HCT116 (cell line): ENCODE measurements around the gene WASF2. TPM values are rescaled to one million over a fixed set of nuclear protein-coding genes. Genes with fewer than 3 reads are reported as not detected.
A peak's percentile ranks its signal among the peaks of the same experiment; 100 is the strongest.

Source experiments
- ATAC-seq: fragments of 200-7000 bp; cut with Tn5 transposase; 2 replicates; pipeline ENCODE4 v1.9.1; 2020; ENCODE audit warnings: mild to moderate bottlenecking, moderate library complexity
- BruUV-seq: library from RNA; stranded (reverse); fragments of 400-500 nt; replicated peaks from 2 replicates; lab custom pipeline; 2021; lab: Mats Ljungman, UMichigan
- CTCF ChIA-PET: fragments of 300-600 bp; sonication (Branson Sonifier 250); formaldehyde crosslinking; loops from one replicate; lab custom pipeline; 2021; ENCODE audit warnings: antibody characterized with exemption; lab: Charles Lee
- POLR2A ChIA-PET: fragments of 300-600, 350-600 bp; sonication (Branson Sonifier 250); formaldehyde crosslinking; loops from one replicate; lab custom pipeline; 2021; ENCODE audit warnings: antibody characterized with exemption; lab: Charles Lee
- RAD21 ChIA-PET, 2 experiments: fragments of 300-600 bp; sonication (Branson Sonifier 250); formaldehyde crosslinking; loops; one replicate each; lab custom pipeline; 2023; ENCODE audit warnings: low total read pairs in 2 of 2; ENCODE audit not compliant: uncharacterized antibody in 2 of 2, unreplicated experiment in 2 of 2, low non-redundant PET in 1 of 2; lab: Charles Lee
- DNase-seq: peaks from one replicate; pipeline ENCODE4 v3.0.0-alpha.2; 2010; ENCODE audit warnings: low read depth, low spot score
- H2AFZ ChIP-seq: fragments of 200-600 bp; shearing (Covaris generic), sonication (generic); 2 replicates; pipeline ENCODE4 v1.6.1; 2017; ENCODE audit warnings: low read depth, mixed run types, mixed read lengths, antibody characterized with exemption, low read length; ENCODE audit not compliant: poor library complexity, severe bottlenecking
- H3K27ac ChIP-seq: 2 replicates; pipeline ENCODE4 v1.5.1; 2012; ENCODE audit warnings: low read depth, low read length
- H3K27me3 ChIP-seq: fragments of 200-600 bp; sonication (generic); 2 replicates; pipeline ENCODE4 v1.6.1; 2016; ENCODE audit warnings: mixed run types, low read length, mixed read lengths; ENCODE audit not compliant: insufficient read depth
- H3K36me3 ChIP-seq, 2 experiments: fragments of 200-500 bp in 1 of 2; fragments of 200-600 bp in 1 of 2; sonication (Bioruptor generic) in 1 of 2; sonication (generic) in 1 of 2; 2 replicates each; pipeline versions ENCODE4 v1.5.1 to v1.6.1; 2014 to 2016; ENCODE audit warnings: low read length in 2 of 2, inconsistent platforms in 1 of 2, mixed read lengths in 1 of 2, mixed run types in 1 of 2; ENCODE audit not compliant: insufficient read depth in 2 of 2, control insufficient read depth in 1 of 2
- H3K4me1 ChIP-seq, 2 experiments: fragments of 200-600 bp in 1 of 2; sonication (generic) in 1 of 2; 2 replicates each; pipeline versions ENCODE4 v1.5.1 to v1.6.1; 2012 to 2017; ENCODE audit warnings: low read length in 2 of 2, inconsistent platforms in 1 of 2, mild to moderate bottlenecking in 1 of 2, mixed read lengths in 1 of 2, mixed run types in 1 of 2, moderate library complexity in 1 of 2; ENCODE audit not compliant: insufficient read depth in 2 of 2, control insufficient read depth in 1 of 2
- H3K4me2 ChIP-seq: fragments of 200-600 bp; sonication (generic); 2 replicates; pipeline ENCODE4 v1.6.1; 2017; ENCODE audit warnings: mixed run types, low read length, mixed read lengths
- H3K4me3 ChIP-seq, 2 experiments: fragments of 200-600 bp in 1 of 2; sonication (generic) in 1 of 2; replicated peaks in 1 of 2; 2 replicates each; pipeline ENCODE4 v1.5.1; 2011 to 2016; ENCODE audit warnings: low read length in 2 of 2, control low read depth in 1 of 2, low read depth in 1 of 2, mild to moderate bottlenecking in 1 of 2, mixed read lengths in 1 of 2, mixed run types in 1 of 2
- H3K79me2 ChIP-seq: fragments of 200-600 bp; sonication (generic); 2 replicates; pipeline ENCODE4 v1.6.1; 2017; ENCODE audit warnings: mild to moderate bottlenecking, mixed run types, low read length, moderate library complexity, mixed read lengths; ENCODE audit not compliant: insufficient read depth
- H3K9ac ChIP-seq: fragments of 200-600 bp; sonication (generic); 2 replicates; pipeline ENCODE4 v1.6.1; 2016; ENCODE audit warnings: low read length, mixed read lengths
- H3K9me2 ChIP-seq: fragments of 200-600 bp; sonication (generic), shearing (Covaris generic); 2 replicates; pipeline ENCODE4 v1.6.1; 2017; ENCODE audit warnings: mixed run types, mild to moderate bottlenecking, moderate library complexity; ENCODE audit not compliant: insufficient read depth
- H3K9me3 ChIP-seq, 2 experiments: fragments of 200-500 bp in 1 of 2; fragments of 200-600 bp in 1 of 2; sonication (Bioruptor generic) in 1 of 2; sonication (generic) in 1 of 2; 2 replicates each; pipeline ENCODE4 v1.6.1; 2014 to 2017; ENCODE audit warnings: low read length in 2 of 2, mixed read lengths in 2 of 2, inconsistent platforms in 1 of 2, low read depth in 1 of 2, mild to moderate bottlenecking in 1 of 2, mixed run types in 1 of 2, moderate library complexity in 1 of 2; ENCODE audit not compliant: control insufficient read depth in 1 of 2, insufficient read depth in 1 of 2
- H4K20me1 ChIP-seq: fragments of 200-600 bp; sonication (generic), shearing (Covaris generic); 2 replicates; pipeline ENCODE4 v1.6.1; 2017; ENCODE audit warnings: mixed run types, mild to moderate bottlenecking, moderate library complexity; ENCODE audit not compliant: insufficient read depth
- EZH2 ChIP-seq: fragments of 200-600 bp; sonication (generic); IDR thresholded peaks from 2 replicates; pipeline ENCODE4 v1.6.1; 2017; ENCODE audit warnings: antibody characterized with exemption, mixed run types
- JUND ChIP-seq: IDR thresholded peaks from 2 replicates; pipeline ENCODE4 v1.6.1; 2012
- POLR2A ChIP-seq: IDR thresholded peaks from 2 replicates; pipeline ENCODE4 v1.7.0; 2011; ENCODE audit warnings: borderline replicate concordance; ENCODE audit not compliant: insufficient read depth, insufficient read length; ENCODE audit errors: extremely low read depth
- RAD21 ChIP-seq: IDR thresholded peaks from 2 replicates; pipeline ENCODE4 v1.6.1; 2012; ENCODE audit warnings: low read depth, mild to moderate bottlenecking
- intact Hi-C: fragments of 100-400 bp; cut with micrococcal nuclease; formaldehyde crosslinking; loops from 2 replicates; pipeline ENCODE4 v1.10.0; 2022
- total RNA-seq: library from RNA; stranded (reverse); gene quantifications from one replicate; pipeline ENCODE4 v1.2.1, GENCODE V29; 2021; ENCODE audit not compliant: unreplicated experiment
- TF ChIP-seq, protein P1 (sequence below): IDR thresholded peaks from 2 replicates; pipeline ENCODE4 v1.6.1; 2012
- TF ChIP-seq, protein P2 (sequence below): IDR thresholded peaks from 2 replicates; pipeline ENCODE4 v1.6.1; 2012; ENCODE audit warnings: low read depth
- TF ChIP-seq, protein P3 (sequence below): IDR thresholded peaks from 2 replicates; pipeline ENCODE4 v1.6.1; 2012

WASF2 gene
- total RNA-seq, 1 experiment from 2014 or later: 111 TPM

DNA sequence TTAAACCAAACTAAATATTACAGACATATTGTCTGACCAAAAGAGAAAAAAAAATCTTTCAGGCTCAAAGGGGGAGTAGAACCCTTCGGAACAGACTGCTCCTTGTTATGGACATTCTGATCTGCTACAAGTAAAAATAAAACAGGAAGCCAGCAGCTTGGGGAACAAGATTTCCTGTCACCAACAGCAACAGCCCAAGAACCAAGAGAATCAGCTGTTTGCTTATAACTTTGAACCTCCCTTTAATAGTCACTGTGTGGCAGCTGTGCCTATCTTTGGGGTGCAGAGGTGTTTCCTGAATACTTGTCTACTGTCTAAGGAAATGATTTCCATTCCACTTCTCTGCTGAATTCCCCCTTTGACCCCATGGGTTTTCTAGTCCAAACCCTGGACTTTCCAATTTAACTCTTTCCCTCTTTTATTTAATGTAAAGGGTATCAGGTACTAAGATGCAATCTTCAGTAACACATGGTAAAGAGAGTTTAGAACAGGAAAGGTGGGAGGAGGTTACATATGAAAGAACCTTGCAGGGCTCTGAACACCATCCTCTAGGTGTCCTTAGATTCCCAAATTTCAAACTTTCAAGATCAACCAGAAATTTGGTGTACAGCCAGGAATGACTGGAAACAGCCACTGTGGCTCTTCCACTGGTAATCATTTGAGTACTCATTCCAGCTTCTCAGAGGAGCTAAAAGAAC lies 58.9 kb downstream of the WASF2 start:
- Histone ChIP-seq H2AFZ (no peak overlapping the region), H3K9me2 (no peaks in the 10 kb centered on the region), H3K27ac (no peak overlapping the region), H3K9me3 (no peaks in the 10 kb centered on the region), H3K4me1 (peaks cover 0 to 3% of the 10 kb centered on the region in 2 experiments; a peak in 2 of 4 replicates), H3K79me2 (peaks cover 76% of the 10 kb centered on the region), H3K27me3 (no peaks in the 10 kb centered on the region), H3K4me2 (no peak overlapping the region), H3K9ac (no peak overlapping the region), H4K20me1 (peaks cover 3% of the 10 kb centered on the region; the same call in 1 of the 2 replicates), H3K36me3 (peaks cover 5 to 10% of the 10 kb centered on the region in 2 experiments; a peak in 3 of 4 replicates), H3K4me3 (no peak overlapping the region)
- TF ChIP-seq RAD21 (peak; percentile 13; the same call in 1 of the 2 replicates), POLR2A (no peak), EZH2 (no peak), JUND (no peak)
- intact Hi-C loops: no loop called here
- ChIA-PET POLR2A (interaction anchor here (0.6 to 0.7 kb wide), 2 partner anchors 9 to 173 kb away, joined by 3 to 4 read pairs; partner anchors contain the start of gene AHDC1), RAD21 (interaction anchor here in 1 of 2 experiments (0.8 kb wide), 1 partner anchor 15 kb away, joined by 3 read pairs; no protein-coding TSS in a partner anchor), CTCF (no interaction called here)
- DNase-seq (no peak), ATAC-seq (no peak)
- no TSS peak for BruUV-seq

DNA sequence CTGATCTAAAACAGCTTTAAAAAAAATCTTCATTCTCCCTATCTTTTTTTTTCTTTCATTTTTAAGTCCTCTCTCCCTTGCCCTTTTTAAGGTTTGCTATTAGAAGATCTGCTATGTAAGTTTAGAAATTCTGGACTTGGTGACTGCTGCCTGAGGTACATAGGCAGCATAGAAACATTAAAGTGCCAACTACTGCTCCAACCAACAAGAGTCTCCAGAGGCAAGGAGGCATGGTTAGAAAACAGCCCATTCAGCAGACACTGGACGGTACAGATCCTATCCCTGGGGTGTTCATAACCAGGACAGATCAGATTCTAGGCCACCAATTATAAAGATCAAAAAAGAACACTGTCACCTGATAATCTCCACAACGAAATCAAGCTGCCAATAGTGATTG lies 60.9 kb downstream of the WASF2 start:
- Histone ChIP-seq H2AFZ (no peak overlapping the region), H3K9ac (no peak overlapping the region), H4K20me1 (0 out of 2 replicates have a peak, but pooled peaks cover 3% of the 10 kb centered on the region), H3K4me1 (no peaks in the 10 kb centered on the region), H3K4me3 (no peak overlapping the region), H3K36me3 (peaks cover 5 to 10% of the 10 kb centered on the region in 2 experiments; a peak in 3 of 4 replicates), H3K4me2 (no peak overlapping the region), H3K27me3 (no peaks in the 10 kb centered on the region), H3K9me2 (no peaks in the 10 kb centered on the region), H3K9me3 (no peaks in the 10 kb centered on the region), H3K27ac (no peak overlapping the region), H3K79me2 (peaks cover 72% of the 10 kb centered on the region)
- POLR2A ChIA-PET: no interaction called here
- DNase-seq (no peak), ATAC-seq (no peak)
- CTCF ChIA-PET: interaction anchor here (1.2 kb wide), 1 partner anchor 37 kb away, joined by 3 read pairs; no protein-coding TSS in a partner anchor
- RAD21 ChIA-PET: no interaction called here
- intact Hi-C loops: no loop called here
- TF ChIP-seq, protein P1, sequence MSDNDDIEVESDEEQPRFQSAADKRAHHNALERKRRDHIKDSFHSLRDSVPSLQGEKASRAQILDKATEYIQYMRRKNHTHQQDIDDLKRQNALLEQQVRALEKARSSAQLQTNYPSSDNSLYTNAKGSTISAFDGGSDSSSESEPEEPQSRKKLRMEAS: no peak
- TF ChIP-seq, protein P2, sequence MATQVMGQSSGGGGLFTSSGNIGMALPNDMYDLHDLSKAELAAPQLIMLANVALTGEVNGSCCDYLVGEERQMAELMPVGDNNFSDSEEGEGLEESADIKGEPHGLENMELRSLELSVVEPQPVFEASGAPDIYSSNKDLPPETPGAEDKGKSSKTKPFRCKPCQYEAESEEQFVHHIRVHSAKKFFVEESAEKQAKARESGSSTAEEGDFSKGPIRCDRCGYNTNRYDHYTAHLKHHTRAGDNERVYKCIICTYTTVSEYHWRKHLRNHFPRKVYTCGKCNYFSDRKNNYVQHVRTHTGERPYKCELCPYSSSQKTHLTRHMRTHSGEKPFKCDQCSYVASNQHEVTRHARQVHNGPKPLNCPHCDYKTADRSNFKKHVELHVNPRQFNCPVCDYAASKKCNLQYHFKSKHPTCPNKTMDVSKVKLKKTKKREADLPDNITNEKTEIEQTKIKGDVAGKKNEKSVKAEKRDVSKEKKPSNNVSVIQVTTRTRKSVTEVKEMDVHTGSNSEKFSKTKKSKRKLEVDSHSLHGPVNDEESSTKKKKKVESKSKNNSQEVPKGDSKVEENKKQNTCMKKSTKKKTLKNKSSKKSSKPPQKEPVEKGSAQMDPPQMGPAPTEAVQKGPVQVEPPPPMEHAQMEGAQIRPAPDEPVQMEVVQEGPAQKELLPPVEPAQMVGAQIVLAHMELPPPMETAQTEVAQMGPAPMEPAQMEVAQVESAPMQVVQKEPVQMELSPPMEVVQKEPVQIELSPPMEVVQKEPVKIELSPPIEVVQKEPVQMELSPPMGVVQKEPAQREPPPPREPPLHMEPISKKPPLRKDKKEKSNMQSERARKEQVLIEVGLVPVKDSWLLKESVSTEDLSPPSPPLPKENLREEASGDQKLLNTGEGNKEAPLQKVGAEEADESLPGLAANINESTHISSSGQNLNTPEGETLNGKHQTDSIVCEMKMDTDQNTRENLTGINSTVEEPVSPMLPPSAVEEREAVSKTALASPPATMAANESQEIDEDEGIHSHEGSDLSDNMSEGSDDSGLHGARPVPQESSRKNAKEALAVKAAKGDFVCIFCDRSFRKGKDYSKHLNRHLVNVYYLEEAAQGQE: no peak
- TF ChIP-seq, protein P3, sequence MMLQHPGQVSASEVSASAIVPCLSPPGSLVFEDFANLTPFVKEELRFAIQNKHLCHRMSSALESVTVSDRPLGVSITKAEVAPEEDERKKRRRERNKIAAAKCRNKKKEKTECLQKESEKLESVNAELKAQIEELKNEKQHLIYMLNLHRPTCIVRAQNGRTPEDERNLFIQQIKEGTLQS: no peak
- TF ChIP-seq JUND: no peak
- BruUV-seq: no TSS peak
